Endometrial microvascular endothelial cells (primary cell): ENCODE measurements around the gene PTPN6. TPM values are rescaled to one million over a fixed set of nuclear protein-coding genes. Genes with fewer than 3 reads are reported as not detected.
"Not testable (repeated sequence)": the region's sequence is repeated elsewhere in the genome, so short reads cannot be mapped to it uniquely, and the experiment has no call there.

ENCODE experiments used
- in situ Hi-C: cut with HindIII; loops from 2 replicates; pipeline ENCODE4 v1.10.0; 2017; ENCODE audit warnings: low sequenced_read_pairs, low pct_unique_long_range_greater_than_20kb; ENCODE audit errors: inconsistent ontology term
- total RNA-seq: library from RNA; depleted of rRNA; stranded (reverse); fragments of >200 nt; gene quantifications from one replicate; pipeline ENCODE4 v1.2.3, GENCODE V29; 2015; ENCODE audit errors: inconsistent ontology term

The PTPN6 gene
- 0.09 TPM for total RNA-seq

DNA sequence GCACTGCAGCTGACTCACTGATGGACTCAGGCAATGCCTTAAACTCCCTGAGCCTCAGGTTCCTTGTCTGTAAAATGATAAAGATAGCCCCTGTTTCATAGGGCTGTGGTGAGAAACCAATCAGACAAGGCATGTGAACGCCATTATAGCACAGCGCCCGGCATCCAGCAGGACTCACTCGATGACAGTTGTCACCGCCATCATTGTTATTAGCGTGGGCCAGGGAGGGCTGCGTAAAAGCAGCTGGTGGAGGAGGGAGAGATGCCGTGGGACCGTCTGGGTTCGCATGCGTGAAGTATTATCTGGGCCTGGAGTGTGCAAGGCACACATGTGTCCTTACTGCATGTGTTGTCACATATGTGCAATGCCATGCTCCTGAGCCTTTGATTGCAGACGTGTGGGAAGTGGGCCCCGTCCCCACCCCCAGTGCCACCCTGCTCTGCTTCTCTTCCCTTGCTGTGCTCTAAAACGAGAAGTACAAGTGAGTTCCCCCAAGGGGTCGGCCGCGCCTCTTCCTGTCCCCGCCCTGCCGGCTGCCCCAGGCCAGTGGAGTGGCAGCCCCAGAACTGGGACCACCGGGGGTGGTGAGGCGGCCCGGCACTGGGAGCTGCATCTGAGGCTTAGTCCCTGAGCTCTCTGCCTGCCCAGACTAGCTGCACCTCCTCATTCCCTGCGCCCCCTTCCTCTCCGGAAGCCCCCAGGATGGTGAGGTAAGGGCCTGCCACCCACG lies at the start of gene PTPN6:
Gene PTPN6 (plus strand): TSS at position 546 of the 730 bp plus-strand sequence. CDS start 157 bp downstream, at position 703.
- in situ Hi-C loops: no loop called here

DNA sequence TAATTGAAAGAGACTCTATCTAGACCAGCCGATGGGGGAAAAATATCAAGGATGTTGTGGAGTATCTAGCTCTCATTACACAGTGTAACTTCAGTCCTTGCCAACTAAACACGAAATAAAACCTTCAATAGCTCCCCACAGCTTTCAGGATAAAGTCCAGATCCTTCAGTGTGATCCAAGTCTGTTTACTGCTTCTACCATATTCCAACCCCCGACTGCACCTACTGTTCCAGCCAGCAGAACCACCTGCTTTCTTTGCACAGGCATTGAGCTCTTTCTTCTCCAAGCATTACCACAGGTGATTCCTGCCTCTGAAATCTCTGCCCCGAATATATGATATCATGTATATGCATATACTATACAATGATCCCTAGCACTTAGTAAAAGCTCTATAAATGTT lies 48.7 kb upstream of the PTPN6 start:
- in situ Hi-C loops: no loop called here

DNA sequence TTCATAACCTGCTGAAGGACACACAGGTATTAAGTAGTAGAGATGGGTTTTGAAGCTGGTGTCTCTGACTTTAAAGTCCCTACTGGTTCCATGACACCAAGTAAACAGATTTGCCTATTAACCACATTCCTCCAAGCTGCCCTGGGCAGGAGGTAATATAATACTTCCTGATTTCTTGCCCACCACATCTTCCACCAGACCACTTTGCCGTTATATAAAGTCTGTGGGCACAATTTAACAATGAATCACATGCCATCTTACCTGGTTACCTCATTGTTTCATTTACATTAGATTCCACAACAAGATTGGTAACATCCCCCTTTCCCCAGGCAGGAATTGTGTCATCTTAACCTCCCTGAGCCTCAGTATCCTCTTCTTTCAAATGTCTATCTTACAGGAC lies 47.4 kb upstream of the PTPN6 start:
- in situ Hi-C loops: no loop called here

DNA sequence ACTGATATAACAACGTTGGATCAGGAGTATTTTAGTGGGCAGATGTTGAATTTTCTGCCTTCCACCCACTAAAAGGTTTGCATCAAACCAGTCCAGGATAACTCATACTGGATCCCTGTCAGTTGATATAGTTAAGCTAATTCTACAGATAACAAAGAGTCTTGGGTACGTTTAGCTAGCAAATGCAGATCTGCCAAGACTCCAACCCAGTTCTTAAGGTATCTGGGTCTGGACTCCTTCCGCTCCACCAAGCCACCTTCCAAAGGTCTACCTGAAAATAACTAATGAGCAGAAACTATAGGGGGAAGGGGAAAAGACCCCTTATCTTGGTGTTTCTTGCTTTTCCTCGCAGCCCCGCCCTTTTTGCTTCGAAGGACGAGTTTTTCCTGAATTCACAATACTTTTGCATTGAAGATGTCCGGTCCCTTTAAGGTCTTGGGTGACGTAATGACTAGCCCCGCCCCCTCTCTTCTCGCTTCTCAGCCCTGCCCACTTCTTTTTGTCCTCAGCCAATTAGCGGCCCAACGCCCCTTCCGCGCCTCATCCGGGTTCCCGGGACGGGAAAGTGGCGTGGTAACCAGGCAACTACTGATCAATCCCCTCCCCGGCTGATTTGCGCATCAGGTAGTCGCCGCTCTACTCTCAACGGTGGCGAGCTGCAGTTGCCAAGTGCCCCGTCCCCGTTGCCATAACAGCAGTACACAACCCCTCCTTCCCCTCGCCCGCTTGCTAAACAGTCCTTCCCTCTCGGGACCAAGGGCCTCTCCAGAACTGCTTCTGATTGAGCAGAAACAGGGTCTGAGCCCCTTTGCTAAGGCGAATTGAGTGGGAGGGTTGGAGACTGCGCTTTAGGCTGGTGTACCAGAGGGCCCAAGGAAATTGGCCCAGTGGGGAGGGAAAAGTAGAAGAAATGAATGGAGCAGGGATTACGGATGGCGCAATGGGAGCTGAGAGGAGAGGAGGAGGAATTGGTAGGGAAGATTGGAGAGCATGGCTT lies 46.6 kb upstream of the PTPN6 start, which contains the start of gene LRRC23:
Gene LRRC23 (plus strand): TSS at position 543 of the 997 bp plus-strand sequence. CDS start 812 bp downstream, outside the sequence.
- in situ Hi-C loops: no loop called here

DNA sequence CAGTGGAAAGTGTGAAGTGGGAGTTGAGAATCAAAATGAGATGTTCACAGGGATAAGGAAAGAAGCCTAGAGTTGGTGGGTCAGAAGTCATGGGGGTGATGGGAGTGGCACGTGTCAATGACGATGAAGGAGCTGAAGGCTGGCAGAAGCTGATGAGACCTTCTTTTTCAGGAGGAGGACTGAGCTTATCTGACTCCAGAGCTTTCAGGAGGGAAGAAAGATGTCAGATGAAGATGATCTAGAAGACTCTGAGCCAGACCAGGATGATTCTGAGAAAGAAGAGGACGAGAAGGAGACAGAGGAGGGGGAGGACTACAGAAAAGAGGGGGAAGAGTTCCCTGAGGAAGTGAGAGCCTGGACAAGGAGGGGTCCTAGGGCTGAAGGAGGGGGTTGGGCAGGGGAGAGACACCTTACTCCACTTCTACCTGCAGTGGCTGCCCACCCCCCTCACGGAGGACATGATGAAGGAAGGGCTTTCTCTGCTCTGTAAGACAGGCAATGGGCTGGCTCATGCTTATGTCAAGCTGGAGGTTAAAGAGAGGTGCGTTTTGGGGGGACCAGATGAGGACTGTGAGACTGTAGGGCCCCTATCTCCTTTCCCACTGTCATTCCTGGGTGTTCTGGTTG lies 45.6 kb upstream of the PTPN6 start:
- in situ Hi-C loops: no loop called here

DNA sequence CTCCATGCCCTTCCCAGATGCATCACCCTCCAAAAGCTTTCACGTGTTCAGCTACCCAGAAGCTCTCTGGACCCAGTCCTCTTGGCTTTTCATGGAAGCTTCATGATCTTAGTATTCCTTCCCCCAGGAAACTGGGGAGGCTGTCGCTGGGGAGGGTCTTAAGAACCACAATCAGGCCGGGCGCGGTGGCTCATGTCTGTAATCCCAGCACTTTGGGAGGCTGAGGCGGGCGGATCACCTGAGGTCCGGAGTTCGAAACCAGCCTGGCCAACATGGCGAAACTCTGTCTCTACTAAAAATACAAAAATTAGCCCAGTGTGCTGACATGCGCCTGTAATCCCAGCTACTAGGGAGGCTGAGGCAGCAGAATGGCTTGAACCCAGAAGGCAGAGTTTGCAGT lies 43.0 kb upstream of the PTPN6 start:
- in situ Hi-C loops: not testable (repeated sequence)

DNA sequence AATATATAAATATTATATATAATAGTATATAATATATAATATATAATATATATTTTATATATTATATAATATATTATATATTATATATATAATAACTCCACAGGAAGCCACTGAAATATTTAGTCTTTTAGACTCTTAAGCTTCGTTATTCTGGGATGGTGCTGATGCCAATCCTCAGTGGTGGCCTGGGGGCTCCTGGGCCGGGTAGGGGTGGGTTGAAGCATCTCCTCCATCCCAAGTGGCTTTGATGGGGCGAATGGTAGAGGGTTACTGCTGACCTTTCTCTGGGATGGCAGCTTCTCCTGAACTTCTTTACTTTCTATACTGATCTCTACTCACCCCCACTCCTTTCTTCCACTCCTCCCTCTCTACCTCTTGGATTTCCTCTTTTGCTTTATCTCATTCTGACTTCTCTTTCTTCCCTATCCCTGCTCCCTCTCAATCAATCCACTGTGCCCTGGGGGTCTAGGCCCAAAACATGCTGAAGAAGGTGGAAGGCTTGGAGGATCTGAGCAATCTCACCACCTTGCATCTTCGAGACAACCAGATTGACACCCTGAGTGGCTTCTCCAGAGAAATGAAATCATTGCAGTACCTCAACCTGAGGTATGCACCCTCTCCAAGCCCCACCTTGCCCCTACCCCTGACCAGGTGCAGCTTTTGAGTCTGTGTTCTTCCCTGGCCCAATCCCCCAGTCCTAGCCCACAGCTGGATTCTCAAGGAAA lies 41.6 kb upstream of the PTPN6 start:
- in situ Hi-C loops: no loop called here

DNA sequence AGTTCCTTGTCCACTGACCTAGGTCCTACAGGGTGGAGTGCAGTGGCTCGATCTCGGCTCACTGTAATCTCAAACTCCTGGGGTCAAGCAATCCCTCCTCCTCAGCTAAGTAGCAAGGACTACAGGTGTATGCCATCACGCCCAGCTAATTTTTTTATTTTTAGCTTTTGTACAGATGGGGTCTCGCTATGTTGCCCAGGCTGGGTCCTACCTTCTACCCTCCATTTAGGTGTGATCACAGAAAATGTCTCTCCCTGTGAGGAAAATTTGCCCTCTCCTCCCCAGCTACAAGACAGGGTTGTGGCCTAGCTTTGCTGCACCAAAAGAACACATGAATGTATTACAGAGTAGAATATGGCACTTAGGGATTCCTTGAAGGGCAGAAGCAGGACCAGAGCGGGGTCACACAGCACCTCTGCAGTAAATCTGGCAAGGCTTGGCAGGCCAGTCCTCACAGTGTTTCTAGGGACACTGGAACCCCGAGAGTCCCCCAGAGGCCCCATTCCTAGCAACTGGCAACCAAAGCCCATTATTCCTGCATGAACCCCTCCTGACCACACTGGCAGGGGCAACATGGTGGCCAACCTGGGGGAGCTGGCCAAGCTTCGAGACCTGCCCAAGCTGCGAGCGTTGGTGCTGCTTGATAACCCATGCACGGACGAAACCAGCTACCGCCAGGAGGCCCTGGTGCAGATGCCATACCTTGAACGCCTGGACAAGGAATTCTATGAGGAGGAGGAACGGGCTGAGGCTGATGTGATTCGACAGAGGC lies 38.8 kb upstream of the PTPN6 start:
- in situ Hi-C loops: no loop called here

DNA sequence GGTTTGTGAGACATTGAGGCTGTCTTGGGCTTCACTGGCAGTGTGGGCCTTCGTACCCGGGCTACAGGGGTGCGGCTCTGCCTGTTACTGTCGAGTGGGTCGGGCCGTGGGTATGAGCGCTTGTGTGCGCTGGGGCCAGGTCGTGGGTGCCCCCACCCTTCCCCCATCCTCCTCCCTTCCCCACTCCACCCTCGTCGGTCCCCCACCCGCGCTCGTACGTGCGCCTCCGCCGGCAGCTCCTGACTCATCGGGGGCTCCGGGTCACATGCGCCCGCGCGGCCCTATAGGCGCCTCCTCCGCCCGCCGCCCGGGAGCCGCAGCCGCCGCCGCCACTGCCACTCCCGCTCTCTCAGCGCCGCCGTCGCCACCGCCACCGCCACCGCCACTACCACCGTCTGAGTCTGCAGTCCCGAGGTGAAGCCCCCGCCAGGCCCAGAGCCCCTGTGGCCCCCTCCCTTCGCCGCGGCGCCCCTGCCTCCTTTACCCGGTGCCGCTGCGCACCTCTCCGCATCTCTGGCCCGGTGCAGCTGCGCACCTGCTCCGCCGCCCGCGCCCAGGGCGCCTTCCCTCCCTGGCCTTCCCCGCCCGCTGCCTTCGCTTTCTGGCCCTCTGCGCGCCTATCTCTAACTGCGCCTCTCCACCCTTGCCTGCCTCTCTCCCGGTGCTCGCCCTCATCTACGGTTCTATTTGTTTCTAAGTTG lies 36.8 kb upstream of the PTPN6 start, which contains the start of gene ENO2:
Gene ENO2 (plus strand): TSS at position 335 of the 701 bp plus-strand sequence. CDS start 1,253 bp downstream, outside the sequence.
- in situ Hi-C loops: no loop called here

DNA sequence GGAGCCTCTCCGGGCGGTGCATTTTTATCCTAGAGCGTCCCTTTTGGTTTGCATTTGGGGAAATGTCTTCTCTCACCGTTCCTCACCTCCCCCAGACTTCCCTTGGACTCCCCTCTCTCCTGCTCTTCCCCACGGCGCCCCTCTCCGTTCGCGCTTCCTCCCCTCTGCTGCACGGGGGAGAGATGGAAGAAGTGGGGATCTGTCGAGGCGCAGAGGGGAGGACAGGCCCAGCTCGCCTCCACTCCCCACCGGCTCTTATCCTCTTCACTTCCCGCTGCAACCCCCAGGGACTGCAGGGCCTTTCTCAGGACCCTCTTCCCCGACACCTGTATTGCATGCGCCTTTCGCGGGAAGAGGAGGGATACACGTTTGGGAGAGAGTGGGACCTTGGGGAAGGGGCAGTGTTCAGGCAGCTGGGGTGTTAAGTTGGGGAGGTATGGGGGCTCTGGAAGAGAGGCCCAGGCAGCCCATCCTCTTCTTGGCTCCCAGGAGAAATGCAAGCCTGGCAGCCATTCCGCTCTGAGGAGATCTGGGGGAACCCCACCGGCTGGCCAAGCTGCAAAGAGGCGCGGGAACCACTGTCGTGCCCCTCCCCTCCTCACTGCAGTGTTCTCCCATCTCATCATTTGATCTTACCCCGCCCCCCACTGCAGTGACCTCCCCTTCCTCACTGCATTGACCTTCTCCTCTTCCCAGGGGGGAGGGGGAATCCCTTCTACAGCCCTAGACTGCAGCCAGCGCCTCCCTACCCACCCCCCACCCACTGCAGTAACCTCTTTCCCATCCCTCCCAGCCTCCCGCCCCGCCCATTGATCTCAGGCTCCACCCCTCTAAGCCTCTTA lies 36.0 kb upstream of the PTPN6 start:
- in situ Hi-C loops: no loop called here

DNA sequence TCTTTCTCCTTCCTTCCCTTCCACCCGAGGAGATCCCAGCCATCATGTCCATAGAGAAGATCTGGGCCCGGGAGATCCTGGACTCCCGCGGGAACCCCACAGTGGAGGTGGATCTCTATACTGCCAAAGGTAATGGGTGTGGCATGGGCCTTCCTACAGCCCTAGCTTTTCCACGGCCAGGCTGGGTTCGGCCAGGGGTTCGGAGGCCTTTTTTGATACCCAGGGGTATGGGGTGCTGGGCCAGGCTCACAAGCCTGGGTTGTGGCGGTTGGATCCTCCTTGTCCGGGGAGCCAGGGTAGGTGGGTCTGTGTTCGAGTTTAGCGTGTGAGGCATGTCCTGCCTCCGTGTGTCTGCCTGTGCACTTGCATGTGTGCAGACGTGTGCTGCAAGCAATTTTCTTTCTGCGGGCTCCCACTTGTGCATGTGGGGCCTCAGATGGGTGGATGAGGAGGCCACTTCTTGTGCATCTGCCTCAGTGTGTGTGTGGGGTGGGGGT lies 35.3 kb upstream of the PTPN6 start:
- in situ Hi-C loops: no loop called here

DNA sequence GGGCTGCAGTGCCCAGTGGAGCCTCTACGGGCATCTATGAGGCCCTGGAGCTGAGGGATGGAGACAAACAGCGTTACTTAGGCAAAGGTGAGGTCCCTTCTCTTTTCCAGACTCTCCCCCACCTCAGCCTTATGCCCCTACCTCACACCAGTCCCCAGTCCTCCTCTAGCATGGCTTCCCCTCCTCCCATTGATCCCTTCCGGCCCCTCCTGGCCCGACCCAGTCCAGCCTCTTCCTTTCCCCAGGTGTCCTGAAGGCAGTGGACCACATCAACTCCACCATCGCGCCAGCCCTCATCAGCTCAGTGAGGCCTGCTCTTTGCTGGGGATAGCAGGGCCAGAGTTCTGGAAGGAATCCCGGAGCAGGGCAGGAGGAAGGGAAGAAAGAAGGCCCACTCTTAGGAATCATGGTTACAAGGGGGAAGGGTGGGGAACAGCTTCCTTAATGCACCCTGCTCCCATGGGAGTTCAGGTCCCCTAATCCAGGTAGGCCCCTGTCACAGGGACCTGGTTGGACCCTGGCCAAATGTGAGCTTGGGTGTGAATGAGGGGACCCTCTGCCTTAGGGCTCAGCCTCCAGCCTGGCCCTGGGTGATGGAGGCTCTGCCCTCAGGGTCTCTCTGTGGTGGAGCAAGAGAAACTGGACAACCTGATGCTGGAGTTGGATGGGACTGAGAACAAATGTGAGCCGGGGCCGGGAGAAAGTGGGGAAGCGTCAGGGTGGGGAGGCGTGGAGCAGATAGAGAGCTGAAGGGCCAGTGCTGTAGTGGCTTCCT lies 34.5 kb upstream of the PTPN6 start:
- in situ Hi-C loops: no loop called here

DNA sequence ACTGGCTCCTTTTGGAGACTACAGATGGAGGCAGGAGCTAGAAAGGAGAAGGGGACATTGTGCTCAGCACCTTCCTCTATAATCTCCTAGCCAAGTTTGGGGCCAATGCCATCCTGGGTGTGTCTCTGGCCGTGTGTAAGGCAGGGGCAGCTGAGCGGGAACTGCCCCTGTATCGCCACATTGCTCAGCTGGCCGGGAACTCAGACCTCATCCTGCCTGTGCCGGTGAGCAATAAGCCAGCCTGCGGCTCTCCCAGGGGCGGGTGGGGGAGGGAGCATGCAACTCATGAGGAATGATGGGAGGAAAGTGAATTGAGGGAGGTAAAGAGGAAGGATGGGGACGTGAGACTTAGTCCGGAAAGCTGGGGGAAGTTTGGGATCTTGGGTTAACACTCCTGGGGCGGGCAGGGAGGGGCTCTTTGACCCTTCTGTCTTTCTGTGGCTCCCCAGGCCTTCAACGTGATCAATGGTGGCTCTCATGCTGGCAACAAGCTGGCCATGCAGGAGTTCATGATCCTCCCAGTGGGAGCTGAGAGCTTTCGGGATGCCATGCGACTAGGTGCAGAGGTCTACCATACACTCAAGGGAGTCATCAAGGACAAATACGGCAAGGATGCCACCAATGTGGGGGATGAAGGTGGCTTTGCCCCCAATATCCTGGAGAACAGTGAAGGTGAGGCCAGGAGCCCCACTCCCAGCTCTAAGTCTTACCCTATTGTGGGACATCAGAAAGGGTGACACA lies 33.5 kb upstream of the PTPN6 start:
- in situ Hi-C loops: no loop called here

DNA sequence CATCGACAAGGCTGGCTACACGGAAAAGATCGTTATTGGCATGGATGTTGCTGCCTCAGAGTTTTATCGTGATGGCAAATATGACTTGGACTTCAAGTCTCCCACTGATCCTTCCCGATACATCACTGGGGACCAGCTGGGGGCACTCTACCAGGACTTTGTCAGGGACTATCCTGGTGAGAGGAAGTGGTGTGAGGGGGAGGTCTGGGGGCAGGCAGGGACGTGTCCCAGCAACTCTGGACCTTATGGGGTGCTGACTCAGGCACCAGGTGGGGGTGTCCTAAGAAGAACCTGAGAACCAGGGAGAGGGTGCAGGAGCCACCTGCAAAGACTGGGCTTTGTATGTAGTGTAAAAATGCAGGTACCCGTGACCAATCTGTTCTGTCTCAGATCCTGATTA lies 31.6 kb upstream of the PTPN6 start:
- in situ Hi-C loops: no loop called here

DNA sequence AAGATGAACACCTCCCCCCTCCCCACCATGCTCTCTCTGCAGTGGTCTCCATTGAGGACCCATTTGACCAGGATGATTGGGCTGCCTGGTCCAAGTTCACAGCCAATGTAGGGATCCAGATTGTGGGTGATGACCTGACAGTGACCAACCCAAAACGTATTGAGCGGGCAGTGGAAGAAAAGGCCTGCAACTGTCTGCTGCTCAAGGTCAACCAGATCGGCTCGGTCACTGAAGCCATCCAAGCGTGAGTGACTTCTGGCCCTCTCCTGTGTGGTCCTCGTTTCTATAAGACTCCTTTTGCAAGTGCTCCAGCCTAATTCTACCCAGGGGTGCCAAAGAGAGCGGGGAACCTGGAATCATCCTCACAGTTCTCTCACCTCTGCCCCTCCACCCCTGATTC lies 29.6 kb upstream of the PTPN6 start:
- in situ Hi-C loops: no loop called here
